Stimulated activated CD4-positive, alpha-beta T cell treated with anti-CD3 and anti-CD28 coated beads, Interleukin-1b, Interleukin-23, amount 100 ng/mL, for 48 hours (primary cell): Measurements from ENCODE around the gene ABCA1.
"Not testable (repeated sequence)": the region's sequence is repeated elsewhere in the genome, so short reads cannot be mapped to it uniquely, and the experiment has no call there.

Source experiments
- DNase-seq: peaks from one replicate; pipeline ENCODE4 v3.0.0-alpha.2; 2020

ABCA1 gene, protein sequence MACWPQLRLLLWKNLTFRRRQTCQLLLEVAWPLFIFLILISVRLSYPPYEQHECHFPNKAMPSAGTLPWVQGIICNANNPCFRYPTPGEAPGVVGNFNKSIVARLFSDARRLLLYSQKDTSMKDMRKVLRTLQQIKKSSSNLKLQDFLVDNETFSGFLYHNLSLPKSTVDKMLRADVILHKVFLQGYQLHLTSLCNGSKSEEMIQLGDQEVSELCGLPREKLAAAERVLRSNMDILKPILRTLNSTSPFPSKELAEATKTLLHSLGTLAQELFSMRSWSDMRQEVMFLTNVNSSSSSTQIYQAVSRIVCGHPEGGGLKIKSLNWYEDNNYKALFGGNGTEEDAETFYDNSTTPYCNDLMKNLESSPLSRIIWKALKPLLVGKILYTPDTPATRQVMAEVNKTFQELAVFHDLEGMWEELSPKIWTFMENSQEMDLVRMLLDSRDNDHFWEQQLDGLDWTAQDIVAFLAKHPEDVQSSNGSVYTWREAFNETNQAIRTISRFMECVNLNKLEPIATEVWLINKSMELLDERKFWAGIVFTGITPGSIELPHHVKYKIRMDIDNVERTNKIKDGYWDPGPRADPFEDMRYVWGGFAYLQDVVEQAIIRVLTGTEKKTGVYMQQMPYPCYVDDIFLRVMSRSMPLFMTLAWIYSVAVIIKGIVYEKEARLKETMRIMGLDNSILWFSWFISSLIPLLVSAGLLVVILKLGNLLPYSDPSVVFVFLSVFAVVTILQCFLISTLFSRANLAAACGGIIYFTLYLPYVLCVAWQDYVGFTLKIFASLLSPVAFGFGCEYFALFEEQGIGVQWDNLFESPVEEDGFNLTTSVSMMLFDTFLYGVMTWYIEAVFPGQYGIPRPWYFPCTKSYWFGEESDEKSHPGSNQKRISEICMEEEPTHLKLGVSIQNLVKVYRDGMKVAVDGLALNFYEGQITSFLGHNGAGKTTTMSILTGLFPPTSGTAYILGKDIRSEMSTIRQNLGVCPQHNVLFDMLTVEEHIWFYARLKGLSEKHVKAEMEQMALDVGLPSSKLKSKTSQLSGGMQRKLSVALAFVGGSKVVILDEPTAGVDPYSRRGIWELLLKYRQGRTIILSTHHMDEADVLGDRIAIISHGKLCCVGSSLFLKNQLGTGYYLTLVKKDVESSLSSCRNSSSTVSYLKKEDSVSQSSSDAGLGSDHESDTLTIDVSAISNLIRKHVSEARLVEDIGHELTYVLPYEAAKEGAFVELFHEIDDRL (N-terminal part only)

GRCh38 chr9:104927912-104928740 lies at the start of gene ABCA1:
Gene ABCA1, minus strand, starts transcription at chr9:104928155. Its CDS starts 24,476 bp downstream, at chr9:104903679.
- DNase-seq = peak; percentile 88

DNA sequence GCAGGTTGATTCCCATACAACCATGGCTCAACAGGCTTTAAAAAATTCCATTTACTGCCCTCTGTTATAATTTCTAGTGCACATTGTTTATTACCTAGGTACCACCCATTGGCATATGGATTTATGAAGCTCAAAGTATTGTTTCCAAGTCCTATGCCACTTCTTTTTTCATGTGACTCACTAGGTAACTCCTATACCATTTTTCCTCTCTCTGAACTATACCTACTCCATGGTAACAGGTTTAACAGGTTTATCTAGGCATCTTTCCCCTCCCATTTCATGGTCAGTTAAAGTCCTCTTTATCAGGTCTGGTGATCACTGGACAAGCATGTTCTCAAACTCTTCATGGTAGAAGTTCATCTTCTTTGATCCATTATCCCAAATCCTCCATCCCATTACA lies 49.6 kb upstream of the ABCA1 start:
- DNase-seq = no peak

- no peak for DNase-seq
Observed at GRCh38 chr9:104977168-104977567, 49.2 kb upstream of the ABCA1 start.

DNA sequence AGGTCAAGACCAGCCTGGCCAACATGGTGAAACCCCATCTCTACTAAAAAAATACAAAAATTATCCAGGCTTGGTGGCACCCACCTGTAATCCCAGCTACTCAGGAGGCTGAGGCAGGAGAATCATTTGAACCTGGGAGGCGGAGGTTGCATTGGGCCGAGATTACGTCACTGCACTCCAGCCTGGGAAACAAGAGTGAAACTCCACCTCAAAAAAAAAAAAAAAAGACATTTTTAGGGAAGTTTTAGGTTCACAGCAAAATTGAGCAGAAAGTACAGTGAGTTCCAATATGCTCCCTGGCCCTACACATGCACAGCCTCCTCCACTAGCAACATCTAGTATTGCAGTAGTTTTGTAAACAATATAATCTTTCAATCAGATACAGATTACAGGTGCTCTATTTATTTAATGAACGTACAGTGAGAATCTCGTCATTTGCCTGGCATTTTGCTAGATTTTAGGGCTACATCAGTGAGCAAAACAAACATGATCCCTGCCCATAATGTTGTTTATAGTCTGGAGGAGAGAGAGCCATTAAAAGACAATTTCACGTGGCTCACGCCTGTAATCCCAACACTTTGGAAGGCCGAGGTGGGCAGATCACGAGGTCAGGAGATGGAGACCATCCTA lies 48.1 kb upstream of the ABCA1 start:
- DNase-seq = not testable (repeated sequence)

DNA sequence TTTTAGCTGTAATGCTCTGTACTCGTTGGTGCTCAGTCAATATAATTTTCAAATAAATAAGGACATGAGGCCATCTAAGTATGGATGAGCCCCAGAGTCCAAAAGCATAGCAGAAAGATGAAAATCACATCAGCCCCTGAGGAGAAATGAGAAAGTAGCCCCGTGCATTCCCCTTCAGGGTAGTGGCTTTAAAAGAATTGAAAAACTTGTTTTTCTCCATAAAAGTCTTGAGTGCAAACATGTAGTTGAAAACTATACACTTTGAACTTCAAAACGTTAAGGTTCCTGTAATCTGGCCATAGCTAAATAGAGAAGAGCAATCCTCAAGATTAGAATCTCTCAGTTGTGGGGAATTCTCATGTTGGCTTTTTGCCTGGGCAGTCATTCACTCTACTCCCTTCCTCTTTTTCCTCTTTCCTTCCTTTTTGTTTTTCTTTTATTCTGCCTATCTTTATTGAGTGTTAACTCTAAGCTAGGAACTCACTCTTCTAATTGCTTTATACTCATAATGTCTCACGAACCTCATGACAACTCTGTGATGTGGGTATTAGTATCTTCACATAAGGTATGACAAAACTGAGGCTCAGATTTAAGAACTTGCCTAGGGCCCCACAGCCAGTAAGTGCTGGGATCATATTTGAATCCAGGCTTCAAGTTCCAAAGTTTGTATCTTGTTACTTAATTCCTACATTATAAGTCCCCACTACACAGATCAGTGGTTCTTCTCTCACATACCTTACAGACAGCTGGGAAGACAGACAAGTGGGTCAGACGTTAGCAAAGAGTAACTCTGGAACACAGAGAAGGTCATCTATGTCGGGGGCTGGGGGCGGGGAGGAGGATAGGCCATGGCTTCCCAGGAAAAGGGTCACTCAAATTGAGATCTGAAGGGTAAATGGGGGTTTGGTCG lies 46.4 kb upstream of the ABCA1 start:
- no peak for DNase-seq

- DNase-seq = no peak
Observed at GRCh38 chr9:104972242-104972866, 44.4 kb upstream of the ABCA1 start.

GRCh38 chr9:104971511-104971910 lies 43.6 kb upstream of the ABCA1 start:
- no peak for DNase-seq

DNA sequence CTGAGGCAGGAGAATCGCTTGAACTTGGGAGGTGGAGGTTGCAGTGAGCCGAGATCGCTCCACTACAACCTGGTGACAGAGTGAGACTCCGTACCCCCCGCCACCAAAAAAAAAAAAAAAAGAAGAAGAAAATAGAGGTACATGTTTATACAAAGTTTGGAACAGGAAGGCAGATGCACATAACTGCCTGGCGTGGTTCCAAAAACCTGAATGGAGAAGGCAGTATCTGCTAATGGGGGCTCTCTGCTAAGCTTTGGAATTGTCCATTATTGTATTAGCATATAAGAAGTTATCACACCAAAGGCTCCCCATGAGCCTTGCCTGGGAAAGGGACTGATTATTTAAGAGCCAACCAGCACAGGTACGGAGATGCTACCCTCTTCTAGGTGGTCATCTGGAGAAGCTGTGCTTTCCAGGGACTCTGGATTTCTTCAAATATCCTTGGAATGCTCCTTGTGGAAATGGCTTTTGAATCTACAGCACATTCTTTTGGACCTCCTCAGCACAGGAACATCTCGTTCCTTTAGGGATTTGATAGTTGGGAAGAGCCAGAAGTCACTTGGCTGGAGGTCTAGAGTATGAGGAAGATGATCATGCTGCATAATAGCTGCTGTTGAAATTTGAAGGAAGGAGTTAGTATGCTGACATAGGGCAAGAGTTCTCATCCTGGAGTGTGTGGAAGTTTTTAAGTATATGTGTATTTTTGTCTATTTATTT lies 42.5 kb upstream of the ABCA1 start:
- no peak for DNase-seq

DNA sequence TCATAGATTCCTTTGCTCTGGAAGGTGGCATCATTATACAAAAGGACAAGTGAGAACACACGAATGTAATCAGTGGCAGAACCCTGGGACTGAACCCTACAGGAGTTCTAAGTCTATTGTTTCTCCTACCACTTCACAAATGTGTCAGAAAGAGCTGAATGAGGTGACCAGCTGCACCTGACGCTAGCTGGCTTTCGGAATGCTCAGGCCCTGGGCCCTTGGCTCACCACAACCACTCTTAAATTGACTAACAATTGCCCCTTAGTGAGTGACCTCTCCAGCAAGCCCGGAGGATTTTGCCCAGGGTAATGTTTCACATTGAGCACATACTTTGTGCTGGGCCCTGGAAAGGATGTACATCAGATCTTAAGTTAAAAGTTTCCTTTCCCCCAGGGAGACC lies 41.2 kb upstream of the ABCA1 start:
- DNase-seq = no peak

DNA sequence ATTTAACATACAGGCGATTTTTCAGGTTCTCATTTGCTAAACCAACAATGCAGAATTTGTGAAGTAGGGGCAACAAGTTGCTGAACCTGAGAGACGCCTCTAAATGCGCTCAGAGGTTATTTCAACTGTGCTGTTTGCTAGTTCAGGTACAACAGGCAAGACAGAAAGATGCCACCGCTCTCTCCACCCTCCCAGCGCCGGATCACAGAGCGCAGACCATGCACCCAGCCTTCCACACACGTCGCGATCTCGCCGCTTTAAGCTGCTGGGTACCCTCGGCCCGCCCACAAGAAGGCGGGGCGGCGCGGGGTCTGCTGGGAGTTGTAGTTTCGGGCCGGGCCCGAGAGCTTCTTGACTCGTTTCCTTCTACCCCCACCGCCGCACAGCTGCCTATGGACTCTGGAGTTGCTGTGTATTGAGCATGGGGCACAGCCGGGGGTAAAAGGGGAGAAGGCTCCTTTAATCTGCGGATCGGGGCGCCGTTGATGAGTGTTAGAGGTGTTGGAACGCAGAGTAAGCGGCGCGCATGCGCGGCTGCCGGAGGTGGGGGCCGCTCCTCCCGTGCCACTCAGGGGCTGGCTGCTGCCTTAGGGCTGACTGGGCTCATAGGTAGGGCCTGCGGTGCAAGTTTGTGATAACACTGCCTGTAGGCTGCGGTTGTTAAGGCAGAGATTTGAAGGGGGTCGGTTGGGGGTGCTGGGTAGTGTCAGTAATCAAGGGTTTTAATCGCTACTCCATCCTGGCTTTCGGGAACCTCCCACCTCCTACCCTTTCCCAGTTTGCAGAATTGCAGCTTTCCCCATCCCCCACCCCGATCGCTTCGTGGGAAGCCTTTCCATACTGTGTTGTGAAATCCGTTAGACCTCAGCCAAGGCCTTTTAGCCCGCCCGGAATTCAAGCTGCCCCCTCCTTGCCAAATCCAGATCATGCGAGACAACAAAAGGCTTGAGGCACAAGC lies 40.3 kb upstream of the ABCA1 start:
- DNase-seq = peak; percentile 89

DNA sequence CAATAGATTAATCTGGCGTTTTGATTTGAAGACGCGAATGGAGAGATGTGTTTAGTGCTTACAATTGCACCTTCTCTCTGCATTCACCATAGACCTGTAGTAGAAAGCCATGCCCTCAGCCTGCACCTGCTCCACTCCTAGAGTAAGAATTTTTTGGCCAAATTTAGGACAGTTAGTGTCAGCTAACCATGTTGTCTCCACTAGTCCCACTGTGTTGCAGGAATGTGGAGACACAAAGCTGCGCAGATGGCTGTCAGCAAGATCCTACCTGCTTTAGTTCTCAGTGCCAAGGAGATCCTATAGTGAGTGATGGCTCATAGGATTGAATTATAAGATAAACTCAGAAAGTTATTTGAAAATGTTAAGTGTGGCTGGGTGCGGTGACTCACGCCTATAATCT lies 35.1 kb upstream of the ABCA1 start:
- no peak for DNase-seq

GRCh38 chr9:104961701-104962359 lies 33.9 kb upstream of the ABCA1 start:
- no peak for DNase-seq

DNA sequence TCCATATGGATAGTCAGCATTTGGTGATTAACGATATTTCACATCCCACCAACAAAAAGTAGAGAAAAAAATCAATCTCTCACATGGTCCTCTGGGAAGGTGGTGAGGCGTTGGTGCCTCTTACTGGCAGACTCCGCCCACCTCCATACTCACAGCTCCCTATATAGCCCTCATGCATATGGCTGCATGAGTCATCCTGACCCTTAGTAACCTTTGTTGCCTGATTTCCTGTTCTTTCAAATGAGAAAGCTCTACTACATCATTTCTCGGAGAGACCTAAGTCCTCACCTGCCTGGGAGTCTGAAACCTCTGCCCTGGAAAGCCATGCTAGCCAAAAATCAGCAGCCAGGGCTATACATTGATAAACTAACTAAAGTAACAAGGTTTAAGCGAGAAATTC lies 33.3 kb upstream of the ABCA1 start:
- DNase-seq = peak; percentile 80

- no peak for DNase-seq
Observed at GRCh38 chr9:104960662-104961061, 32.7 kb upstream of the ABCA1 start.

DNA sequence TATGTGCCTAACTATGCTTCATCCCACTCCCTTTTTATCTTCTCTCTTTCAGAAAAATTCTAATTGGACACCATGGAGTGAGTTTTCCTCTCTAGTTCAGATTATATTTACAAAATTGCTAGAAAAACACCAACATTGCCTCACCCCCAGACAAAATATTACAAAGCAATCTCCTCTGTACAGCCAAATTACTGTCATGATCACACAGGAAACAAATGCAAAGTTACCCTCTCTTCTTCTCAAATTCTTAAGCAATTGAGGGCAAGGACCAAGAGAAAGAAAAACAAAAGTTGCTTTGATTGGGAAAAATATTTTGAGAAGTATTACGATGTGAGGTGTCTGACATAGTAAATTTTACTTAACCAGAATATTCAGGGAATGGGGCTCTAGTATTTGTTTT lies 30.8 kb upstream of the ABCA1 start:
- DNase-seq = no peak

GRCh38 chr9:104958006-104958405 lies 30.1 kb upstream of the ABCA1 start:
- DNase-seq = not testable (repeated sequence)

DNA sequence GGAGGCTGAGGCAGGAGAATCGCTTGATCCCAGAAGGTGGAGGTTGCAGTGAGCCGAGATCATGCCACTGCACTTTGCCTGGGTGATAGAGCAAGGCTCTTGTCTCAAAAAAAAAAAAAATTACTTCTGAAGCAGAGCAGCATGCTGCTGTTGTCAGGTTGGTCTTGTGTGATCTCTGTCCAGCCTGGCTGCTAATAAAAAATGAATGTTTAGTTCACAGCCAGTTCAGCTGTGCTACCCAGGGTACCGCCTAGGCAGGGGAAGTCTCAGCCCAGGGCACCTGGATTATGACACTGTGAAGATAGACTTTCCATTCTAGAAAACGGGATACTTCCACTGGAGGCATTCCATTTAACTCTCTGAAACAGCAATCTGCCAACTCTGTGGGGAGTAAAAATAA lies 23.5 kb upstream of the ABCA1 start:
- no peak for DNase-seq

- no peak for DNase-seq
Observed at GRCh38 chr9:104950838-104951237, 22.9 kb upstream of the ABCA1 start.
